Activated T-cell treated with anti-CD3 and anti-CD28 coated beads for 24 hours (primary cell): ENCODE results near the gene TBATA.

Experiments used
- DNase-seq: peaks from one replicate; pipeline ENCODE4 v3.0.0-alpha.2; 2020; ENCODE audit warnings: low read depth

TBATA gene

DNA sequence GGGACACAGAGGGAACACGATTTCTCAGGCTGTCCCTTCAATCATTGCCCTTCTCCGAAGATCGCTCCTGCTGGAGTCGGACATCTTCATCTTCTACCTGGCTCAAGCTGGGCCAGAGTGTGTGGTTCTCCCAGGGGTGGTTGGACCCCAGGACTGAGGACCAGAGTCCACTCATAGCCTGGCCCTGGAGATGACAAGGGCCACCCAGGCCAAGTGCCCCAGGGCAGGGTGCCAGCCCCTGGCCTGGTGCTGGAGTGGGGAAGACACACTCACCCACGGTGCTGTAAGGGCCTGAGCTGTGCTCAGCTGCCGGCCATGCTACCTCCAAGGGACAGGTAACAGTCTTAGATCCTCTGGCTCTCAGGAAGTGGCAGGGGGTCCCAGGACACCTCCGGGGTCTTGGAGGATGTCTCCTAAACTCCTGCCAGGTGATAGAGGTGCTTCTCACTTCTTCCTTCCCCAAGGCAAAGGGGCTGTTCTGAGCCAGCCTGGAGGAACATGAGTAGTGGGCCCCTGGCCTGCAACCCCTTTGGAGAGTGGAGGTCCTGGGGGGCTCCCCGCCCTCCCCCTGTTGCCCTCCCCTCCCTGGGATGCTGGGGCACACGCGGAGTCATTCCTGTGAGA is 23.3 kb downstream of the TBATA start:
- no peak for DNase-seq

DNA sequence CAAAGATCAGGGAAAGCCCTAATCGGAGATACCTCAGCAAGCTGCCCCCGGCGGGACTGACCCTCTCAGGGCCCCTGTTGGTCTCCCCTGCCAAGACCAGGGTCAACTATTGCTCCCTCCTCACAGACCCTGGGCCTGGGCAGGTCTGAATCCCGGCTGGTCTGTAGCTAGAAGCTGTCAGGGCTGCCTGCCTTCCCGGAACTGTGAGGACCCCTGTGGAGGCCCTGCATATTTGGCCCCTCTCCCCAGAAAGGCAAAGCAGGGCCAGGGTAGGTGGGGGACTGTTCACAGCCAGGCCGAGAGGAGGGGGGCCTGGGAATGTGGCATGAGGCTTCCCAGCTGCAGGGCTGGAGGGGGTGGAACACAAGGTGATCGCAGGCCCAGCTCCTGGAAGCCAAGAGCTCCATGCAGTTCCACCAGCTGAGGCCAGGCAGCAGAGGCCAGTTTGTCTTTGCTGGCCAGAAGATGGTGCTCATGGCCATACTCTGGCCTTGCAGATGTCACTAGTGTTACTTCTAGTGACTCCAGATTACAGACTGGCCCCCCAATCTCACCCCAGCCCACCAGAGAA is 24.1 kb downstream of the TBATA start:
- no peak for DNase-seq

DNA sequence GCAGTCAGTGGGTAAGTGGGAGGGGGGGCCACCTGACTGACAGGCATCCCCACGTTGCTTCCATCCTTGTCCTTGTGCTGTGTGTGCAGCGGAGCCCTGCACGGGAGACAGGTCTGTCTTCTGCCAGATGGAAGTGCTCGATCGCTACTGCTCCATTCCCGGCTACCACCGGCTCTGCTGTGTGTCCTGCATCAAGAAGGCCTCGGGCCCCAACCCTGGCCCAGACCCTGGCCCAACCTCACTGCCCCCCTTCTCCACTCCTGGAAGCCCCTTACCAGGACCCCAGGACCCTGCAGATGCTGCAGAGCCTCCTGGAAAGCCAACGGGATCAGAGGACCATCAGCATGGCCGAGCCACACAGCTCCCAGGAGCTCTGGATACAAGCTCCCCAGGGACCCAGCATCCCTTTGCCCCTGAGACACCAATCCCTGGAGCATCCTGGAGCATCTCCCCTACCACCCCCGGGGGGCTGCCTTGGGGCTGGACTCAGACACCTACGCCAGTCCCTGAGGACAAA is 24.8 kb downstream of the TBATA start:
- DNase-seq = no peak

DNA sequence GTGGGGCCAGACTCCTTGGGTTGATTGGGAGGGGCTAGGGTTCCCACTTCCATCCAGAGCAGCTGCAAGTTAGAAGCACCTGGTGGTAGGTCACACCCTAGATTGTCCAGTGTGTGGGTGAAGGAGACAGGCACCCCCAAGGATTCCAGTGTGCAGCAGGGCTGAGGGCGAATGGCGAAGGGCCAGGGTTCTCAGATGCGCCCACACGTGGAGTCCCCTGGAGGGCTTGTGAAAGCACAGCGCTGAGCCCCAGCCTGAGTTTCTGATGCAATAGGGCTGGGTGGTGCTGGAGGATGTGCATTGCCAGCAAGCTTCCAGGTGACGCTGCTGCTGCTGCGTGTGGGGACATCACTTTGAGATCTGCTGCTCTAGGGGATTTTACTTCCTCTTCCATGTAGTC is 25.4 kb downstream of the TBATA start:
- no peak for DNase-seq

DNA sequence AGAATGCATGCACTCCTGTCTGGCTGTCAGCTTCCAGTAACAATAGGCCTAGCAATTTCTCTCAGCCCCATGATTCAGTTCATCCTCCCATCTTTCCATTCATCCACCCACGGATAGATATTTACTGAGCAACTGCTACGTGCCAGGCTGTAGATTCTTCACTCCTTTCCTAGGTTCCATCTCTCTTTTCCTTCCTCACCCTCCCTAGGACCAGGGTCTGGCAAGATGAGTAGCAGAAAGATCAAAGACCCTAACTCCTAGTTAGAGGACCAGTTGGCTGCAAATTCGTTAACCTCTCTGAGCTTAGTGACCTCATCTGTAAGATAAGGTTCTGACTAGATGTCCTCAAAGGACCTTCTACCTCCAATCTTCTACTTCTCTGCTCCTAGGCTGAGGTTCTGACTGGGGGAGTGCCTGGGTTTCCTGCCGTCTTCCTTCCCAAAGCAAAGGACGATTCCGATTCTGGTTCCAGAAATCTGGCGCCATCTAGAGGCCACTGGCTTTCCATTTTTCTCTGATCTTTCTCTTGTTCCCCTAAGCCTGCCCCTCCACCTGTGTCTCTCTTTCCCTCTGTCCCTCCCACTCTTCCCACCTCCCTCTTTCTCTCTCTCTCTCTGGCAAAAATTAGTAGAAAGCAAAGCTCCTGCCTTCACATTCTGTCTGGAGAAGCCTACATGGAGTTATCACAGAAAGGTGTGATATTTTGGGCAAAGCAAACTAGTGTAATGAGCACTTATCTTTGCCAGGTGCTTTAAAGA is 26.2 kb downstream of the TBATA start:
- DNase-seq = peak; percentile 64

DNA sequence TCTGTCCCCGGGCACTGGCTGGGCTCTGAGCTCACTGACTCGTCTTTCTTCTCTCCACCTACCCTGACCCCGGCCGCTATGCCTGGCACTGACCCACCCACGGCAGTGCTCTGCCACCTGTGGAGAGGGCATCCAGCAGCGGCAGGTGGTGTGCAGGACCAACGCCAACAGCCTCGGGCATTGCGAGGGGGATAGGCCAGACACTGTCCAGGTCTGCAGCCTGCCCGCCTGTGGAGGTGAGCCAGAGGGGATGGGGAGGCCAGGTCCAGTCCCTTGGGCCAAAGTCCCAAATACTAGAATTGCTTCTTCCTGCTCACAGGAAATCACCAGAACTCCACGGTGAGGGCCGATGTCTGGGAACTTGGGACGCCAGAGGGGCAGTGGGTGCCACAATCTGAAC is 27.3 kb downstream of the TBATA start:
- DNase-seq = no peak

DNA sequence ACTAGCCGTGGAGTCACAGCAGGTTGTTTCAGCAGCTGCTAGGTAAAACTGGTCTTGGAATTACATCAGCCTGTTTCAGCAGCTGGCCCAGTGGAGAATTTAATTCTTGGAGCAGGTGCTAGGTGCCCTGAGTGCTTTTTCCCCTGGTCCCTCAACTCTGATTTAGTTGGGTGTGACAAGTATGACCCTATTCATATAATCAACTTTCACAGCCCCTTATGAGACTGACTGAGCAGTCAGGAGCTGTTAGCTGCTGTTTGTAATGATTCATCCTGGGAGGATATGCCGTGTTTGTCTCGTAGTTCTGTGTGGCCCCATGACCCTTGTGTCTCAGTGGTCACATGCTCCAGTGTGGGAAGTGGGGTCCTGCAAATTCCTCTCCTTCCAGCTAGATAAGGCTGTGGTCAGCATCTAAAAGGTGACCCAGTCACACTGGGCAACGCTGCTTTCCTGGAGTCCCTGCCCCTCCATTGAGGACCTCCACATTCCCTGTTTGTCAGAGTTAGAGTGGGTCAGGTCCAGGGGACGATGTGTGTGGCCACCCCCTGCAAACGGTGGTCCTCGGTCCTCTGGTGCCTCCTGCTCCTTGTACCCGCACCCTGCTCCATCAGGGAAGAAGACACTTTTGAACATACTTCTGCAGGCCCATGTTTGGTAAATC is 28.3 kb downstream of the TBATA start:
- no peak for DNase-seq

DNA sequence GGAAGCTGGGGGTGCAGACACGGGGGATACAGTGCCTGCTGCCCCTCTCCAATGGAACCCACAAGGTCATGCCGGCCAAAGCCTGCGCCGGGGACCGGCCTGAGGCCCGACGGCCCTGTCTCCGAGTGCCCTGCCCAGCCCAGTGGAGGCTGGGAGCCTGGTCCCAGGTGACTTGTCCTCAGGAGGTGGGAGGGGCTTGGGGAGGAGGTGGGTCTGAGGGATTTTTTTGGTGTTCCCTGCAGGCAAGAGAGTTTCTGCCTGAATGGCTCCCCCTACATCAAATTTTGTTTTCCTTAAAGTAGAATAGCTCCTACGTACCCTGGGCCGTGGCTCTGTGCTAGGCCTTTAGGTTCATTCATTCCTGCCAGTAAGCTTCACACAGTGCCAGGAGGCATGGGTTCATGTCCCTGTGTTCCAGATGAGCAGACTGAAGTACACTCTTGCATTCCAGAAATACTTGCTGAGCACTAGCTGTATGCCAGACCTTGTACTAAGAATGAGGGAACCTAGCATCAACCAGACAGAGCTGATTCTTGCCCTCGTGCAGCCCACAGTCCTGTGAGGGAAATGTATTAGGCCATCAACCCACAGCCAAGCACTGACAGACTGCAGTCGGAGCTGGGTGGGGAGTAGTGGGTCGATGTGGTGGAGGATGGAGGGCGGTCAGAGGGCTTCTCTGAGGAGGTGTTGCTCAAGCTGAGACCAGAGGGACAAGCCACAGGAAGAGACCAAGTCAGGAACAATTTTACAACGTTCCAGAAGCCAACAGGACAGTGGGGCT is 31.1 kb downstream of the TBATA start:
- DNase-seq = no peak

DNA sequence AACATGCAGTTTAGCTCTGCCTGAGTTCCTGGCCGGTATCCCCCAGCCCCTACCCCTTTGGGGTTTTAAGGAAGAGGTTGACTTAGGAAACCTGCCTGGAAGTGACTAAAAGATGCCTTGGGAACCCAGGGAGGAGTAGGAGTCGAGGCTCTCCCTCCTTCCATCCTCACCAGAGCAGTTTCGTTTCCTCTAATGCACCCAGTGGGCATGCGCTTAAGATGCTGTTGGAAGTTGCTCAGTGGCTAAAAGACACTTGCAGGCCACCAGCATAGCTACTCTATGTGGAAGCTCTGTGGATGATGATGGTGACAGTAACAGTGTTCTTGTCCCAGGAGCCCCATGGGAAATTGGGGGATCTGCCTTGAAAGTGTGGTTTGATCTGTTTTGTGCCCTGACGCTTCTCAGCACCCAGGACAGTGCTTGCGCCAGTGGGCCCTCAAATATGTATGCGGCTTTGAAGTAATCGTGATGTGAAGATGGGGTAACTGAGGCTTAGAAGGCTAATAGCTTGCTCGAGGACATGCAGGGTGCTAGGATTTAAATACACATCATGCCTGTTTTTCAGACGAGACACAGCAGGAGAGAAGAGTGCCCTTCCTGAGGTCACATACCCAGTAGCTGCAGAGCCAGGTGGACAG is 32.0 kb downstream of the TBATA start:
- DNase-seq = no peak

DNA sequence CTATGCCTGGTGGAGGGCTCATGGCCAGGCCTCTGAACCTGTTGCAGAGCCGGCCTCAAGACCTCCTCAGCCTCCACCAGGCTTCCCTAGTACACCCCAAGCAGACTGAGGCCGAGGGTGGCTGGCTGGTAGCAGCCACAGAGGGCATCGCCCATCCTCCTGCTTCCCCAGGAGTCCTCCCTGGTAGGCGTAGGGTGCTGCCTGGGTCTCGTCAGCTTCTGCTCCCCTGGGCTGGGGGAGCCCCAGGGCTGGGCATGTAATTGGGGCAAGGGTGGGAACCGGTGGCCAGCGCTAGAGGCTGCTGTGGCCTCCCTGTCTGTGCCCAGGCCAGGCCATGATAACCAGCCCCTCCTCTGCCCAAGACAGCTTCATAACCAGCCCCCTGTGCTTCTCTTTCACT is 32.6 kb downstream of the TBATA start:
- DNase-seq = no peak

DNA sequence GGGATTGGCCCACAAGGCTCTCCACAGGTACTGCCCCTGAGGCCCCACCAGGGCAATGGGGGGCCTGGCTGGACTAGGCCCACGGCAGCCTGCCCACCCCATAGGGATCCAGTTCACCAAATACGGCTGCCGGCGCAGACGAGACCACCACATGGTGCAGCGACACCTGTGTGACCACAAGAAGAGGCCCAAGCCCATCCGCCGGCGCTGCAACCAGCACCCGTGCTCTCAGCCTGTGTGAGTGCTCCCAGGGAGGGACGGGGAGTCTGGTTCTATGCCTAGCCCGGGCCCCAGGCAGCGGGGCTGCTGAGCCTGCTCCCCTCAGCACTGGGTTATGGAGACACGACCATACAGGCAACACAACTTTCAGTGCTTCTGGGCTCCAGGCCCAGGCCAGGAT is 33.2 kb downstream of the TBATA start:
- no peak for DNase-seq

DNA sequence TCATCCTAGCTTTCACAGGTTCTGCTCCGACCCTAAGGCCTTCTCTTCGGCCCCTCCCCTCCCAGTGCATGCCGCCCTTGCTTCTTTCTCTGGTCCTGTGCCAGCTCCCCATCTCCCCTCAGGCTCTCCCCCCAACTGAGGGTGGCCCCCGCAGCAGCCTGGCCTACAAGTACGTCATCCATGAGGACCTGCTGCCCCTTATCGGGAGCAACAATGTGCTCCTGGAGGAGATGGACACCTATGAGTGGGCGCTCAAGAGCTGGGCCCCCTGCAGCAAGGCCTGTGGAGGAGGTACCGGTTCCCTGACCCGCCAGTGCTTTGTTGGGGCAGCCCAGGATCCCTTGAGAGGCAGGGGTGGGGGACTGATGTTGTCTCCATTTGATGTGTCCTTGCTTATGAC is 33.8 kb downstream of the TBATA start:
- DNase-seq = no peak

DNA sequence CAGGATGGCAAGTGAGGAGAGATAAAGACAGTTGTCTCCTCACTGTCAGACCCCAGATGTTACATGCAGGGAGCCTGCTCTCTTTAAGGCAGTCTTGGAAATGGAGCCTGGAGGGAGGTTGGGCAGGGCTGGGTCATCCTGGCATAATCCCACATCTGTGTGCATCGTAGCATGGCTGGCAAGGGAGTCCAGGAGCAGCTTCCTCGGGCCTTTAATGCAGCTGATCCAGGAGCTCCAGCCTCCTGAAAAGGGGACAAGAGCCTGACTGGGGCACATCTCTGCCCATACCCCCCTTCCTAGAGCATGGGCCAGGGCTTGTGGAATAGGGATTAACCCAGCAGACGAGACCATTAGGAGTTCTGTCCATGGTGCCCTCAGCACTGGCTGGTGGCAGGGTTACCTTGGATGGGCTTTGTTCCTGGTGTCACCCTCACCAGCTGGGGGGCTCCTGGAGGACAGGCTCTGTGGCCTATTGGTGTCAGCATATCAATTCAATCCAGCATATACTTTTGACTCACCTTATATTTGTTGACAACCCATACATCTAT is 34.9 kb downstream of the TBATA start:
- no peak for DNase-seq

DNA sequence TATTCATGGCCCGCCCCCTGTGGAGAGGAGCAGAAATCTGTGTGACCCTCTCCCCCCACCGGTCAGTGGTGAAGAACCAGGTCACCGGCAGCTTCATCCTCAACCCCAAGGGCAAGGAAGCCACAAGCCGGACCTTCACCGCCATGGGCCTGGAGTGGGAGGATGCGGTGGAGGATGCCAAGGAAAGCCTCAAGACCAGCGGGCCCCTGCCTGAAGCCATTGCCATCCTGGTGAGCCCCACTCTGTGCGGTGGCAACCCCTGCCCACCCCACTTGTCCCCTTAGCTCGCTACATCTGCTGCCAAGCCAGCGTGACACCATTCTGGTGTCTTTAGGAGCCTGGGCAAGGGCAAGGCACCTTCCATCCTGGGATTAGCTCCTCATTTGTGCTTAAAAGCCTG is 35.4 kb downstream of the TBATA start:
- no peak for DNase-seq

DNA sequence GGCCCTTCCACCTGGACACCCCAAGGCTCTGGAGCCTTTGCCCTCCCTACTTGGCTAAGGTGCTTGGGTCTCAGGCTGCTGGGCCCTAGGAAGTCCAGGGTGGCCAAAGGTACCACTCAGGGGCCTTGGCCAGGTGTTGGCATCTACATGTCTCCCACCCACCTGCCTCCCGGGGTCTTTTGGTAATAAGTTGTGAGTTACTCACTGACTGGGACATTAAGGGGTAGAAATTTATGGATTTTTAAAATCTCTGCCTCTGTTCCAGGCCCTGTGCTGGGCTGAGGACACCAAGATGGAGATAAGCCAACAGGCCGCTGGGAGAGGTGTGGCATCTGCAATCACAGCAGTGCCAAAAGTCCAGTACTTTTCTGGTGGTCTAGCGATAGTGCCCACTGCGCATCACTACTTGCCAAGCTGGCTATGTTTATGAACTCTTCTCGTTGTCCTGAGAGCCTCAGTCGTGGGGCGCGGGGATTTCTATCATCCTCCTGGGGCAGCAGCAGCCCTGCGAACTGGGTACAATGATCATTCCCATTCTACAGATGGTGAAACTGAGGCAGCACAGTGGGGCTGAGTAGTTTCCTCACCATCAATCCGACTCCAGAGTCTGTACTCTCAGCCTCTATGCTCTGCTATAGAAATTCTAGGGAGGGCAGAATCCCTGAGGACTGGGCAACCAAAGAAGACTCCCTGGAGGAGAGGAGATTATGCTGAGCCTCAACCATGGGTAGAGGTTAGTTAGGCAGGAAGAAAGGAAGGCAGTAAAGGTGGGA is 36.2 kb downstream of the TBATA start:
- no peak for DNase-seq

DNA sequence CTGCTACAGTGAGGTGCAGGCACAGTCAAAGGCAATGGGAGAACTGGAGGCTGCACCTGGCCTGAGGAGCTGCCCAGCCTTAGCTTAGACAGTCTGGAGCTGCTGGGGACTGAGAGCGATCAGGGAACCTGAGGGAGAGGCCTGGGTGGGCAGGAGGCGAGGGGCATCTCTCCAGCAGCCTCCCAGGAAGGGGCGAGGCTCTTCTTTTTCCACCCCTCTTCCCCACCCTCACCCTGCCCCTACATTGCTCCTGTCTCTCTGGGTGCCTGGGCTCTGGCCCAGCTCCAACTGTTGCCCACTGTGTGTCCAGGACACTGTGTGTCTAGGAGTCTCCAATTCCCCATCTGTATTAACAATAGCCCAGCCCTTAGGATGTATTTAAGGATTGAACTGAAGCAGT is 36.9 kb downstream of the TBATA start:
- DNase-seq = no peak

DNA sequence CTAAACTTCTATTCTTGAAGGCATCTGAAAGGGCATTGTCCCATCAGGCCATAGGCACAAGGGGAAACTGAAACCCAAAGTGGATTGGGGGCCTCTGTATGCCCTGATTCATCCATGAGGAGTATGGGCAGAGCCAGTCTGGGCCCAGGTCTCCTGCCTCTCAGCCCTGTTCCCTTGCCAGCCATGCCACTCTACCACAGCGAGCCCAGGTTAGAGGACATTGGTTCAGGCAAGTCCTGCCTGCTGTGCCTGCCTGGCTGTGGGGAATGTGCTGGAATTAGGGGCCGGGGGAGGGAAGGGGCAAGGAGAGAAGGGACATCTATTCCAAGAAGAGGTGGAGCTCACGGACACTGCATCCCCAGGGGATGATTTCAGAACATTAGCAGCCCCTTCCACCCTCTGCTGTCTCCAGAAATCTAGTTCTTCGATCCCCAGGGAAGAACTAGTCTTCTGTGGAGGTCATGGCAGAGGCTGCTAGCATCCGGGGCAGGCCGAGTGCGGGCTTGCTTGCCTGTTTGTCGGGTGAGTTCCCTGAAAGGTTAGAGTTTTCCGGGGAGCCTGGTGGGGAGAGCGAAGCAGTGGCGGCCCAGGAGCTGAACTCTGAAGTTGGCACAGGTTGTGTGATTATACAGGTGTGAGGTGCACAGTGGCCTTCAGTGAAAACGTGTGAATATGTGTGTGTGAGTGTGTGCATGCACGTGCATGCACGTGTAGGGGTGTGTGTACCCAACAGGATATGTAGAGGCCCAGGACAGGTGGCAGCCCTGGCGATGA is 37.8 kb downstream of the TBATA start:
- no peak for DNase-seq

DNA sequence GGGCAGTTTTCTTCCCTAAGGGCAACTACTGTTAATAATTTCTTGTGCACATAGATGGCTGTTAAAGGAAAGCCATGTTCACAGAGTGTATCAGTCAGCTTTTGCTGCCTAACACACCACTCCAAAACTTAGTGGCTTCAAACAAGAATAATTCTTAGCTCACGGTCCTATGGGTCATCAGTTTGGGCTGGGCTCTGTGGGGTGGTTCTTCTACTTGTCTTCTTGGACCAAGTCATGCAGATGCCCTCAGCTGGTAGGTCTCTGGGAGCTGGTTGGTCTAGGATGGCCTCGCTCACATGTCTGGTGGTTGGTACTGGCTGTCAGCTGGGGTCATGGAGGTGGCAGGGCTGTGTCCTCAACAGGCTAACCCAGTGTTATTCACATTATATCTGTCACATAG is 39.6 kb downstream of the TBATA start:
- DNase-seq = no peak

DNA sequence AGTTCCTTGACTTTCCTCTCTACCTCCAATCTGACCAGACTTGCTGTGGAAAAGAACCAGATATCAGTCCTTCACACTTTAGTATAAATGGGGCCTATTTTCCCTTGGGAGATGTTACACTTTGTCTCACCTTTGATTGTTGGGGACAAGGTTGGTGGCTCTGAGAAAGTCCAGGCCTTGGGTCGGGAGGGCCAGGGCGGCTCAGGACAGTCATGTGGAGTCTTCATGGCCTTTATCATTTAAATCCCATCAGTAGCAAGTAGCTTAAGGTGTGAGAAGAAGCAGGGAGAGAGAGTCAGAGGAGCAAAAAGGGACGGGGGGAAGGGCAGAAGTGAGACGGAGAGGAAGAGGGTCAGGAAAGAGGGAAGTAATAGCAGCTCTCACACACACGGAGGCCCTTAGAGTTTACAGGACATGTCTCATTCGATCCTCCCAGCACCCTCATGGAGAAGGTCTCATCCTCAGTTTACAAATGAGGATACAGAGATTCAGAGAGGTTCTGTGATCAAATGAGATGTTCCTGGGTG is 40.5 kb downstream of the TBATA start:
- DNase-seq = no peak

DNA sequence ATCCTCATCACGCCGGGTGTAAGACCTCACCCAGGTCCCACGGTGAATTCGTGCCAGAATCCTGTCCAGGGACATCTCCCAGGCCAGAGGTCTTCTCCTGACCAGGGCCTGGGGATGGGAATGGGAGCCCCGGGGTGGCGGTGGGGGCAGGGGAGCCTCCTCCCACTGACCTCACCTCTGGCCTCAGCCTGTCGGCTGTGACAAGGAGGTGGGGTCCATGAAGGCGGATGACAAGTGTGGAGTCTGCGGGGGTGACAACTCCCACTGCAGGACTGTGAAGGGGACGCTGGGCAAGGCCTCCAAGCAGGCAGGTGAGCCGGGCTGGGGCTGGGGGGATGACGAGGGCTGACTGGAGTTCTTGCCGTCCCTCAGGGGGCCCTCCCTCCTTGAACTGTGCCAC is 41.3 kb downstream of the TBATA start:
- DNase-seq = no peak
